PC-3 (cell line): ENCODE results near the gene PLEKHH3. TPM values are rescaled to one million over a fixed set of nuclear protein-coding genes. Genes with fewer than 3 reads are reported as not detected.

Experiments used
- ATAC-seq: fragments of 200-7000 bp; cut with Tn5 transposase; 2 replicates; pipeline ENCODE4 v1.9.1; 2020; ENCODE audit warnings: mild to moderate bottlenecking, moderate library complexity
- BruUV-seq: library from RNA; stranded (reverse); fragments of 400-500 nt; replicated peaks from 2 replicates; lab custom pipeline; 2021; lab: Mats Ljungman, UMichigan
- CTCF ChIA-PET: fragments of 300-600 bp; sonication (Branson Sonifier 250); formaldehyde crosslinking; loops from one replicate; lab custom pipeline; 2022; ENCODE audit warnings: antibody characterized with exemption; lab: Charles Lee
- POLR2A ChIA-PET: fragments of 300-600 bp; sonication (Branson Sonifier 250); formaldehyde crosslinking; loops from one replicate; lab custom pipeline; 2022; ENCODE audit warnings: antibody characterized with exemption; ENCODE audit not compliant: unreplicated experiment; lab: Charles Lee
- DNase-seq: peaks from one replicate; pipeline ENCODE4 v3.0.0-alpha.2; 2015
- H2AFZ ChIP-seq: fragments of 300-600 bp; sonication (generic); 2 replicates; pipeline ENCODE4 v1.6.0; 2016; ENCODE audit warnings: antibody characterized with exemption, low read length
- H3F3A ChIP-seq: fragments of 300-600 bp; sonication (generic); one replicate; pipeline ENCODE4 v1.6.0; 2017; ENCODE audit warnings: antibody characterized with exemption, low read length, control low read depth, mild to moderate bottlenecking; ENCODE audit not compliant: unreplicated experiment
- H3K27ac ChIP-seq: fragments of 300-600 bp; sonication (generic); 2 replicates; pipeline ENCODE4 v1.5.1; 2016; ENCODE audit warnings: mild to moderate bottlenecking, low read length
- H3K27me3 ChIP-seq: fragments of 300-600 bp; sonication (generic); 2 replicates; pipeline ENCODE4 v1.6.1; 2016; ENCODE audit warnings: low read length, mixed read lengths
- H3K36me3 ChIP-seq: fragments of 300-600 bp; sonication (generic); 2 replicates; pipeline ENCODE4 v1.6.1; 2016; ENCODE audit warnings: low read depth, mixed run types, low read length, mixed read lengths
- H3K4me1 ChIP-seq: fragments of 300-600 bp; sonication (generic); 2 replicates; pipeline ENCODE4 v1.5.1; 2016; ENCODE audit warnings: low read length; ENCODE audit not compliant: insufficient read depth
- H3K4me2 ChIP-seq: fragments of 300-600 bp; sonication (generic); 2 replicates; pipeline ENCODE4 v1.6.0; 2016; ENCODE audit warnings: low read length
- H3K4me3 ChIP-seq: fragments of 300-600 bp; sonication (generic); 2 replicates; pipeline ENCODE4 v1.5.1; 2016; ENCODE audit warnings: mild to moderate bottlenecking, low read length, mixed read lengths
- H3K79me2 ChIP-seq: fragments of 300-600 bp; sonication (generic); 2 replicates; pipeline ENCODE4 v1.6.1; 2017; ENCODE audit warnings: low read length, mixed read lengths
- H3K9ac ChIP-seq: fragments of 300-600 bp; sonication (generic); 2 replicates; pipeline ENCODE4 v1.6.0; 2016; ENCODE audit warnings: mild to moderate bottlenecking, low read length
- H3K9me2 ChIP-seq: fragments of 300-600 bp; sonication (generic); replicated peaks from 2 replicates; pipeline ENCODE4 v1.6.1; 2016; ENCODE audit warnings: mixed run types, low read length, mixed read lengths
- H3K9me3 ChIP-seq: fragments of 300-600 bp; sonication (generic); 2 replicates; pipeline ENCODE4 v1.6.1; 2016; ENCODE audit warnings: low read length, mixed read lengths
- H4K20me1 ChIP-seq: fragments of 300-600 bp; sonication (generic); 2 replicates; pipeline ENCODE4 v1.6.1; 2016; ENCODE audit warnings: low read length, mixed read lengths
- CTCF ChIP-seq: fragments of 300-600 bp; sonication (generic); conservative IDR thresholded peaks from 2 replicates; pipeline ENCODE4 v1.5.1; 2017; ENCODE audit warnings: antibody characterized with exemption, low read depth, mild to moderate bottlenecking, low read length
- EZH2 ChIP-seq: fragments of 300-600 bp; sonication (generic); IDR thresholded peaks from one replicate; pipeline ENCODE4 v1.6.1; 2017; ENCODE audit warnings: antibody characterized with exemption, mild to moderate bottlenecking, low read length; ENCODE audit not compliant: unreplicated experiment
- EZH2phosphoT487 ChIP-seq: fragments of 300-600 bp; sonication (generic); IDR thresholded peaks from 2 replicates; pipeline ENCODE4 v1.6.1; 2018; ENCODE audit warnings: mild to moderate bottlenecking, antibody characterized with exemption, low read length, borderline replicate concordance
- intact Hi-C: fragments of 100-400 bp; cut with micrococcal nuclease; formaldehyde crosslinking; loops from 2 replicates; pipeline ENCODE4 v1.9.0; 2023
- total RNA-seq: library from RNA; depleted of rRNA; stranded (reverse); fragments of >200 nt; gene quantifications from 2 replicates; pipeline ENCODE4 v1.2.3, GENCODE V29; 2014

The PLEKHH3 gene
- total RNA-seq, 1 experiment from 2014 or later = 20.1 TPM

- intact Hi-C loops = no loop called here
- Histone ChIP-seq H3K36me3 (no peaks in the 10 kb centered on the region; the same call in none of the 2 replicates), H2AFZ (no peak overlapping the region), H3K79me2 (no peaks in the 10 kb centered on the region), H3K27me3 (no peaks in the 10 kb centered on the region), H3K4me2 (no peak overlapping the region), H3K9ac (no peak overlapping the region), H3K4me3 (no peak overlapping the region), H3F3A (no peaks in the 10 kb centered on the region), H3K27ac (no peak overlapping the region), H3K9me3 (no peaks in the 10 kb centered on the region), H3K4me1 (peaks cover 4% of the 10 kb centered on the region; the same call in 1 of the 2 replicates), H3K9me2 (no peaks in the 10 kb centered on the region), H4K20me1 (no peaks in the 10 kb centered on the region)
- TF ChIP-seq EZH2 (no peak), EZH2phosphoT487 (no peak), CTCF (no peak)
- ATAC-seq (peak; percentile 67; the same call in 1 of the 2 replicates), DNase-seq (peak; percentile 52)
- ChIA-PET POLR2A (no interaction called here), CTCF (interaction anchor here (0.6 kb wide), 1 partner anchor 121 kb away, joined by 16 read pairs; no protein-coding TSS in a partner anchor)
- BruUV-seq = no TSS peak
These were observed 22.1 kb upstream of the PLEKHH3 start for GRCh38 chr17:42698736-42699414.

- ChIA-PET POLR2A (no interaction called here), CTCF (no interaction called here)
- no peak for ATAC-seq
- Histone ChIP-seq H3K9me3 (no peaks in the 10 kb centered on the region), H3K4me1 (peaks cover 4% of the 10 kb centered on the region; the same call in 1 of the 2 replicates), H3K36me3 (no peaks in the 10 kb centered on the region; the same call in 1 of the 2 replicates), H3K27me3 (no peaks in the 10 kb centered on the region), H3F3A (no peaks in the 10 kb centered on the region), H3K27ac (no peak overlapping the region), H3K9ac (no peak overlapping the region), H2AFZ (no peak overlapping the region), H3K9me2 (no peaks in the 10 kb centered on the region), H3K79me2 (no peaks in the 10 kb centered on the region), H4K20me1 (no peaks in the 10 kb centered on the region), H3K4me2 (no peak overlapping the region), H3K4me3 (no peak overlapping the region)
- no peak for TF ChIP-seq CTCF
- no peak for TF ChIP-seq EZH2
- TF ChIP-seq EZH2phosphoT487 = no peak
- no peak for DNase-seq
- no TSS peak for BruUV-seq
- intact Hi-C loops = no loop called here
These were observed 20.5 kb upstream of the PLEKHH3 start for GRCh38 chr17:42697108-42697811.
